HG02870 (cell line): ENCODE results near the gene ZNF865.
"Not testable (repeated sequence)": the region's sequence is repeated elsewhere in the genome, so short reads cannot be mapped to it uniquely, and the experiment has no call there.

ENCODE experiments used
- ATAC-seq: cut with Tn5 transposase; IDR thresholded peaks from one replicate; pipeline ENCODE4 v1.9.1; 2021; ENCODE audit warnings: mild to moderate bottlenecking, moderate library complexity; ENCODE audit not compliant: unreplicated experiment

The ZNF865 gene

GRCh38 chr19:55605637-55606470, at the start of gene ZNF865:
TSS of gene ZNF865 (plus strand) at chr19:55605647. CDS start at chr19:55613619, 7,972 bp downstream.
- ATAC-seq = no peak

GRCh38 chr19:55559684-55560083, 45.8 kb upstream of the ZNF865 start:
- ATAC-seq = no peak

GRCh38 chr19:55563261-55563690, 42.2 kb upstream of the ZNF865 start:
- ATAC-seq = no peak

- no peak for ATAC-seq
Observed at GRCh38 chr19:55566823-55567222, 38.6 kb upstream of the ZNF865 start.

GRCh38 chr19:55567708-55568328, 37.6 kb upstream of the ZNF865 start:
- no peak for ATAC-seq

- not testable (repeated sequence) for ATAC-seq
Observed at GRCh38 chr19:55569477-55569876, 36.0 kb upstream of the ZNF865 start.

GRCh38 chr19:55573929-55574328, 31.5 kb upstream of the ZNF865 start:
- ATAC-seq = not testable (repeated sequence)

GRCh38 chr19:55576746-55577145, 28.7 kb upstream of the ZNF865 start:
- no peak for ATAC-seq

GRCh38 chr19:55578031-55578760, 27.3 kb upstream of the ZNF865 start:
- ATAC-seq = no peak

- ATAC-seq = no peak
Observed at GRCh38 chr19:55578761-55579747, 26.4 kb upstream of the ZNF865 start.

- ATAC-seq = no peak
Observed at GRCh38 chr19:55579766-55580621, 25.5 kb upstream of the ZNF865 start.

- no peak for ATAC-seq
Observed at GRCh38 chr19:55580628-55581144, 24.8 kb upstream of the ZNF865 start, which contains the start of gene ZNF579. TSS of gene ZNF579 (minus strand) at chr19:55580848. CDS start at chr19:55579639, 1,209 bp downstream.

GRCh38 chr19:55581145-55581822, 24.2 kb upstream of the ZNF865 start:
- ATAC-seq = no peak

- ATAC-seq = no peak
Observed at GRCh38 chr19:55581823-55582223, 23.6 kb upstream of the ZNF865 start.

GRCh38 chr19:55582284-55582683, 23.2 kb upstream of the ZNF865 start:
- ATAC-seq = not testable (repeated sequence)

- not testable (repeated sequence) for ATAC-seq
Observed at GRCh38 chr19:55583897-55584296, 21.6 kb upstream of the ZNF865 start.

GRCh38 chr19:55584871-55585270, 20.6 kb upstream of the ZNF865 start:
- no peak for ATAC-seq

GRCh38 chr19:55585658-55586339, 19.6 kb upstream of the ZNF865 start:
- ATAC-seq = no peak
